GM20000 (cell line): Measurements from ENCODE around the gene NECTIN3.

Experiments
- DNase-seq: peaks from one replicate; pipeline ENCODE4 v3.0.0; 2012; ENCODE audit warnings: low spot score
- CTCF ChIP-seq: IDR thresholded peaks from 2 replicates; pipeline ENCODE4 v1.5.1; 2012; ENCODE audit warnings: mild to moderate bottlenecking, control low read depth; ENCODE audit errors: extremely low read depth, missing control alignments

NECTIN3 gene

DNA sequence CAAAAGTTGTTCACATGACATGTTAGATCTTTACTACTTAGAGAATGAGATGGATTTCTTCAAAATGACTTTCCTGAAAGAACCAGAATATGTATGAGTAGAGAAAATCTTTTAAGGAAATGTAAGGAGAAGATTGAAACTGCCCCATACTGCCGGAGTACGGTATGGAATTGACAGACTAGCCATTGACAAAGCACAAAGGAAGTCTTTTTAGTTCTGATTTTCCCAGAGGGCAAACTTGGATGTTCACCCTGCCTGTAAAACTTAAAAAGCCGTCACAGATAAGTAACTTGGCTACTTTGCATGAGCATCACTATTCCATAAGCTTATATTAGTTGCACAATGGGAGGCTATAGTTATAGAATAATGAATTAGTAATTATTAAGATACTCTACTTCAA is 93.8 kb downstream of the NECTIN3 start:
- no peak for TF ChIP-seq CTCF
- no peak for DNase-seq

DNA sequence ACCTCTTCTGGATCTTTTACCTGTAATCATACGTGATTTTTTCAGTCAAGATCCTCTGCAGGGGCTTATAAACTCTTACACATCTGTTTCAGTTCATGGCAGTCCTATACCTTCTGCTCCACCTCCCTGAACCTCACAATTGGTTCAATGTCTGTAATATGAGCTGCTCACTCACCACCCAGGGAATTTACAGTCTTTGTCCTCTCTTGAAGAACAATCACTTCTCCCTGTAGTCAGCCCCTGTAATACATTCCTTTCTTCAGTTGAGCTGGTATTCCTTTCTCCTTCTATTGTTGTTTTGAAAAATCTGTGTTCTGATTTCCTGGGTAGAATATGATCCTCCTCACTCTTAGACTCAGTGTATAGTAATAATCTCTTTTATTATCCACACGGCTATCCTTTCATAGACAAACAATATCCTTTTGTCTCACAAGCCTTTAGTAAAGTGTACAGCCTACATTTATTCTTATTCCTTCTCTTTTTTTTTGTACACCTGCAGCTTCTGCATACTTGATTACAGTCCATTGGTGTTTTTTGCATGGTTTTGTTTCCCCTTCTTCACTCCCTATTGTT is 101.8 kb downstream of the NECTIN3 start:
- no peak for DNase-seq
- TF ChIP-seq CTCF = no peak

GRCh38 chr3:111173906-111174305 is 102.3 kb downstream of the NECTIN3 start:
- no peak for TF ChIP-seq CTCF
- DNase-seq = no peak

- TF ChIP-seq CTCF = no peak
- no peak for DNase-seq
Measured at GRCh38 chr3:111190518-111190917, 118.9 kb downstream of the NECTIN3 start.

GRCh38 chr3:111193472-111193871 is 121.9 kb downstream of the NECTIN3 start:
- no peak for TF ChIP-seq CTCF
- no peak for DNase-seq

DNA sequence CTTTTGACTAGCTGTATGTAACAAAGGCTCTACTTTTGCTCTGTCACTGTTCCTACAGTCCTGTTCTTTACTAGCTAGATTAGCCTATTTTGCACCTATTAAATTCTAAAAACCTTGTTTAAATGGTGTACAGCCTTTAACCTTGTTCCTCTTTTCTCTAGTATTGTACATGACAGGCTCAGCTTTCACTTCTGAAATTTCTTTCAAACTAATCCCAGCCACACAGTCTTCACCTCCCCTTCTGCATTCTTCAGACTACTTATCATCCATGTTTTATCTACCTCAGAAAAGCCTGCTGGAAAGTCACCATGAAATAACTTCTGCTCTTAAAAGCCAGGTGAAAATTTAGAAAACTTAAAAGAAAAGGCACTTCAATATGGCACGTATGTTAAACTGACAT is 122.4 kb downstream of the NECTIN3 start:
- no peak for DNase-seq
- TF ChIP-seq CTCF = no peak

DNA sequence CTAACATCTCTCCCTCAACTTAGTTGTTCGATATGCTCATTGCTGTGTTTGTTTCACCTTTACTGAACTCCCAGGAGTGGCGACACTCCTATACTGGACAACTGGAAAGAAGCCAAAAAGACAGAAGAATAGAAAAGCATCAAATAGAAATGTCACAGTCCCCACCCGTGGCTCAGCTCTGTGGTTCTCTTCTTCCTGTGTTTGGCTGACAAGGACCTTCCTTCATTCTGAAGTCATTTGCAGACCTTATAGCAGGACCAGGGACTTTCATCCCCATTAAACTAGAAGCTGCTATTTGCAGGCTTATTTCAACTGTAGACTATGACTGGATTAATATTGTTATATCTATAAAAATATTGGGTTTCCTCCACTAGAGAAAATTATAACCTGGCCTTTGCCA is 125.9 kb downstream of the NECTIN3 start:
- TF ChIP-seq CTCF = no peak
- DNase-seq = no peak
